CD14-positive monocyte (primary cell): Measurements from ENCODE around the gene BEGAIN. TPM values are rescaled to one million over a fixed set of nuclear protein-coding genes. Genes with fewer than 3 reads are reported as not detected.

Experiments
- DNase-seq, 3 donors: peaks; one replicate each; pipeline ENCODE4 v3.0.0-alpha.2; 2011 to 2022
- H2AFZ ChIP-seq: 2 replicates; pipeline ENCODE4 v1.6.0; 2012; ENCODE audit warnings: mild to moderate bottlenecking, low read depth, low read length, inconsistent platforms; ENCODE audit not compliant: insufficient read depth, poor library complexity, severe bottlenecking
- H3K27ac ChIP-seq, 2 donors: 1 replicate in 1 of 2; 2 replicates in 1 of 2; pipeline ENCODE4 v1.5.1; 2012 to 2013; ENCODE audit warnings: low read length in 2 of 2, control low read depth in 1 of 2, inconsistent platforms in 1 of 2, low read depth in 1 of 2, mild to moderate bottlenecking in 1 of 2
- H3K27me3 ChIP-seq, 2 donors: one replicate each; pipeline versions ENCODE4 v1.6.0 to v1.6.1; 2011 to 2013; ENCODE audit warnings: low read length in 2 of 2; ENCODE audit not compliant: control insufficient read depth in 2 of 2, insufficient read depth in 2 of 2
- H3K36me3 ChIP-seq, 2 donors: replicated peaks in 1 of 2; 1 replicate in 1 of 2; 2 replicates in 1 of 2; pipeline versions ENCODE4 v1.5.1 to v1.6.1; 2012 to 2013; ENCODE audit warnings: low read length in 2 of 2, control low read depth in 1 of 2, inconsistent platforms in 1 of 2, mild to moderate bottlenecking in 1 of 2; ENCODE audit not compliant: insufficient read depth in 2 of 2, control insufficient read depth in 1 of 2
- H3K4me1 ChIP-seq, 2 donors: 1 replicate in 1 of 2; 2 replicates in 1 of 2; pipeline versions ENCODE4 v1.5.1 to v1.6.1; 2012 to 2013; ENCODE audit warnings: low read length in 2 of 2, control low read depth in 1 of 2, inconsistent platforms in 1 of 2, mild to moderate bottlenecking in 1 of 2, moderate library complexity in 1 of 2; ENCODE audit not compliant: insufficient read depth in 2 of 2, control insufficient read depth in 1 of 2
- H3K4me2 ChIP-seq: replicated peaks from 2 replicates; pipeline ENCODE3; 2012; ENCODE audit warnings: low read length, moderate library complexity, mild to moderate bottlenecking; ENCODE audit not compliant: poor library complexity, severe bottlenecking; ENCODE audit errors: extremely low read depth
- H3K4me3 ChIP-seq, 3 experiments: fragments of 200-600 bp in 1 of 3; sonication (generic) in 1 of 3; replicated peaks in 1 of 3; 1 replicate in 2 of 3; 2 replicates in 1 of 3; pipeline ENCODE4 v1.5.1; 2011 to 2013; ENCODE audit warnings: low read length in 3 of 3, mild to moderate bottlenecking in 3 of 3, control low read depth in 2 of 3, low read depth in 2 of 3, inconsistent platforms in 1 of 3, moderate library complexity in 1 of 3
- H3K79me2 ChIP-seq: 2 replicates; pipeline ENCODE4 v1.6.0; 2012; ENCODE audit warnings: mild to moderate bottlenecking, control low read depth, inconsistent platforms, low read length, moderate library complexity; ENCODE audit not compliant: insufficient read depth
- H3K9ac ChIP-seq: 2 replicates; pipeline ENCODE4 v1.6.0; 2017; ENCODE audit warnings: low read length, mild to moderate bottlenecking; ENCODE audit not compliant: insufficient read depth, poor library complexity, severe bottlenecking
- H3K9me3 ChIP-seq, 2 donors: replicated peaks in 1 of 2; 1 replicate in 1 of 2; 2 replicates in 1 of 2; pipeline versions ENCODE4 v1.5.1 to v1.6.1; 2012 to 2013; ENCODE audit warnings: low read length in 2 of 2, control low read depth in 1 of 2; ENCODE audit not compliant: control insufficient read depth in 1 of 2, insufficient read depth in 1 of 2
- H4K20me1 ChIP-seq: 2 replicates; pipeline ENCODE4 v1.6.0; 2012; ENCODE audit warnings: mild to moderate bottlenecking, low read length, control low read depth, moderate library complexity; ENCODE audit not compliant: insufficient read depth
- H3K27ac Mint-ChIP-seq, 7 donors: one replicate each; pipeline ENCODE4 v1.8.0; 2020; ENCODE audit warnings: mild to moderate bottlenecking in 7 of 7, mixed read lengths in 7 of 7, moderate library complexity in 6 of 7, inconsistent platforms in 2 of 7
- H3K27me3 Mint-ChIP-seq, 3 donors: one replicate each; pipeline ENCODE4 v1.8.0; 2021 to 2022; ENCODE audit warnings: low read depth in 3 of 3, mild to moderate bottlenecking in 3 of 3, mixed read lengths in 3 of 3, moderate library complexity in 3 of 3, inconsistent platforms in 1 of 3
- H3K36me3 Mint-ChIP-seq, 2 donors: one replicate each; pipeline ENCODE4 v1.8.0; 2020; ENCODE audit warnings: mixed read lengths in 2 of 2, inconsistent platforms in 1 of 2, mild to moderate bottlenecking in 1 of 2
- H3K4me1 Mint-ChIP-seq: one replicate; pipeline ENCODE4 v1.8.0; 2020; ENCODE audit warnings: mild to moderate bottlenecking, mixed read lengths
- H3K4me3 Mint-ChIP-seq, 2 donors: one replicate each; pipeline ENCODE4 v1.8.0; 2020; ENCODE audit warnings: mild to moderate bottlenecking in 2 of 2, mixed read lengths in 2 of 2, moderate library complexity in 1 of 2
- H3K9me3 Mint-ChIP-seq, 7 donors: one replicate each; pipeline ENCODE4 v1.8.0; 2020 to 2022; ENCODE audit warnings: mixed read lengths in 7 of 7, mild to moderate bottlenecking in 6 of 7, moderate library complexity in 6 of 7, inconsistent platforms in 2 of 7
- CTCF ChIP-seq: fragments of 200-600 bp; IDR thresholded peaks from one replicate; pipeline ENCODE4 v1.8.0; 2022; ENCODE audit warnings: antibody characterized with exemption, mild to moderate bottlenecking
- WGBS: methylation state at CpG from one replicate; pipeline ENCODE4 v1.1.5; 2013; ENCODE audit warnings: missing lambda C conversion rate; ENCODE audit not compliant: insufficient coverage; 5-methylcytosine and 5-hydroxymethylcytosine counted together
- intact Hi-C, 2 donors: fragments of 100-400 bp; cut with micrococcal nuclease; formaldehyde crosslinking; loops; one replicate each; pipeline versions ENCODE4 v1.15.0 to v1.15.1; 2023
- polyA plus RNA-seq, 3 donors: library from polyadenylated mRNA; depleted of rRNA in 1 of 3; unstranded in 2 of 3; stranded (reverse) in 1 of 3; fragments of 300-500 nt in 2 of 3; fragments of >200 nt in 1 of 3; fragmentation: Illumina TruSeq in 2 of 3; gene quantifications; 1 replicate in 2 of 3; 2 replicates in 1 of 3; pipeline ENCODE4 v1.2.3, GENCODE V29; 2012 to 2021

The BEGAIN gene
- polyA plus RNA-seq, 3 donors, result 0.25 to 0.45 TPM; not detected in 1

GRCh38 chr14:100593751-100594624, 6.8 kb upstream of the BEGAIN start:
- Histone ChIP-seq H3K27me3 (peaks cover 0 to 12% of the 10 kb centered on the region in 2 donors), H3K4me2 (no peak overlapping the region), H3K27ac (no peak overlapping the region), H3K4me1 (no peaks in the 10 kb centered on the region), H3K9ac (no peak overlapping the region), H3K79me2 (no peaks in the 10 kb centered on the region), H4K20me1 (no peaks in the 10 kb centered on the region), H2AFZ (no peak overlapping the region), H3K9me3 (no peaks in the 10 kb centered on the region), H3K4me3 (no peak overlapping the region), H3K36me3 (no peaks in the 10 kb centered on the region)
- TF ChIP-seq CTCF, result no peak
- H3K27me3 Mint-ChIP-seq, result peaks cover 12 to 37% (median 25%) of the 10 kb centered on the region in 3 donors
- 91% methylated on average over 26 of the region's 27 CpGs for WGBS
- H3K4me1 Mint-ChIP-seq, result no peaks in the 10 kb centered on the region
- DNase-seq, result no peak
- peak overlapping the region in 1 of 7 donors; percentile 75 for H3K27ac Mint-ChIP-seq
- peaks cover 0 to 1% (median 0%) of the 10 kb centered on the region in 7 donors for H3K9me3 Mint-ChIP-seq
- intact Hi-C loops, result no loop called here
- no peaks in the 10 kb centered on the region for H3K36me3 Mint-ChIP-seq
- H3K4me3 Mint-ChIP-seq, result no peak overlapping the region

GRCh38 chr14:100592972-100593371, 5.8 kb upstream of the BEGAIN start:
- Histone ChIP-seq H2AFZ (no peak overlapping the region), H3K9ac (no peak overlapping the region), H3K79me2 (no peaks in the 10 kb centered on the region), H3K27me3 (peaks cover 6 to 22% of the 10 kb centered on the region in 2 donors), H3K4me2 (no peak overlapping the region), H3K4me1 (no peaks in the 10 kb centered on the region), H3K36me3 (no peaks in the 10 kb centered on the region), H3K9me3 (no peaks in the 10 kb centered on the region), H4K20me1 (no peaks in the 10 kb centered on the region), H3K27ac (no peak overlapping the region), H3K4me3 (no peak overlapping the region)
- Mint-ChIP-seq H3K4me1 (no peaks in the 10 kb centered on the region), H3K27me3 (peaks cover 16 to 48% (median 35%) of the 10 kb centered on the region in 3 donors), H3K9me3 (peaks cover 0 to 1% (median 0%) of the 10 kb centered on the region in 7 donors), H3K36me3 (no peaks in the 10 kb centered on the region), H3K4me3 (no peak overlapping the region), H3K27ac (no peak overlapping the region)
- TF ChIP-seq CTCF, result no peak
- 94% methylated on average over 4 of the region's 4 CpGs for WGBS
- intact Hi-C loops, result no loop called here
- no peak for DNase-seq
